Activated CD8-positive, alpha-beta T cell treated with anti-CD3 and anti-CD28 coated beads, Interleukin-2, amount 10 ng/mL, durations not matched to agents 7 days and 5 days (primary cell): ENCODE results near the gene ZCRB1. TPM values are rescaled to one million over a fixed set of nuclear protein-coding genes. Genes with fewer than 3 reads are reported as not detected.

Experiments
- ATAC-seq: fragments of 150-1000 bp; cut with Tn5 transposase; one replicate; pipeline ENCODE4 v1.10.0; 2021; ENCODE audit warnings: moderate library complexity
- CTCF ChIA-PET: fragments of 350-600 bp; sonication (Branson Sonifier 250); formaldehyde crosslinking; loops from one replicate; lab custom pipeline; 2021; ENCODE audit warnings: antibody characterized with exemption; lab: Charles Lee
- POLR2A ChIA-PET: fragments of 350-600 bp; sonication (Branson Sonifier 250); formaldehyde crosslinking; loops from one replicate; lab custom pipeline; 2021; ENCODE audit warnings: antibody characterized with exemption; lab: Charles Lee
- DNase-seq: peaks from one replicate; pipeline ENCODE4 v3.0.0-alpha.2; 2020
- H3K27ac Mint-ChIP-seq: one replicate; pipeline ENCODE4 v1.8.0; 2021; ENCODE audit warnings: mild to moderate bottlenecking, mixed read lengths
- H3K27me3 Mint-ChIP-seq: one replicate; pipeline ENCODE4 v1.8.0; 2021; ENCODE audit warnings: low read depth, mixed read lengths
- H3K36me3 Mint-ChIP-seq: one replicate; pipeline ENCODE4 v1.8.0; 2021; ENCODE audit warnings: low read depth, mixed read lengths
- H3K4me1 Mint-ChIP-seq: one replicate; pipeline ENCODE4 v1.8.0; 2021; ENCODE audit warnings: low read depth, mixed read lengths
- H3K4me3 Mint-ChIP-seq: one replicate; pipeline ENCODE4 v1.8.0; 2021; ENCODE audit warnings: mild to moderate bottlenecking, mixed read lengths
- H3K9me3 Mint-ChIP-seq: one replicate; pipeline ENCODE4 v1.8.0; 2022; ENCODE audit warnings: mixed read lengths; ENCODE audit not compliant: insufficient read depth
- total RNA-seq, 2 experiments: library from RNA; stranded (reverse); gene quantifications; one replicate each; pipeline ENCODE4 v1.2.3, GENCODE V29; 2021

Gene ZCRB1
- total RNA-seq, 2 experiments from 2014 or later, result 46.6 to 51.1 TPM

DNA sequence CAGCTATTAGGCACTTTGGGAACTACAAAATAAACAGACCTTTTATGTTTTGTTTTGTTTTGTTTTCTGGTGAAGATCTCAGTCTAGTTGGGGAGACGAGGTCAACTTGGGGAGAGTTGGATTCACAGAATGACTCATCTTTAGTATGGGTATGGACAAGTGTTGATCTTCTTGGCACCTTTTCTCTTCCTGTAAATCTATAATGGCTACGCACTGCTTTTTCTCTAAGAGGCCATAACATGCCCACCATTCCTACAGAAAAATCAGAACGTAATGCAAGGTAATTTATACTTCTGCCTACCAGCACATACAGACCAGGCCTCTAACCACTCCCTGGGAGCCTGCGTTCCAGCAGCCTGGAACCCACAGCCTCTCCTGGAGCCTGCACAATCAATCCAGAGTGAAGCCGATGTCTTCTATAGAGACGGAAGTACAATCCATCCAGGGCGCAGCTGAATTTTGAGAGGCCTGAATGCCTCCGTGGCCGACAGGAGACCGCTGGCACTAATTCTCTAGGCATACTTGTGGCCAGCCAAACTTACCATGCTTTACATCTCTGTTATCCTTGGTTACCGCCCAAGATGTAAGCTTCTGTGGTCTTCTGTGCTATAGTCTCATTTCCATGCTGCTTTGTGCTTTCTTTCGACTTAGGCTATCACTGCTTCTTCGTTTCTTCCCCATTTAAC, 790 bp upstream of the ZCRB1 start:
- peak; percentile 37 for DNase-seq
- POLR2A ChIA-PET, result interaction anchor here (0.6 to 1.4 kb wide), 4 partner anchors 15 to 186 kb away, joined by 3 to 4 read pairs (median 4); no protein-coding TSS in a partner anchor

GRCh38 chr12:42325326-42325652, 605 bp downstream of the ZCRB1 start:
- H3K27ac Mint-ChIP-seq, result peak overlapping the region; percentile 93
- DNase-seq (no peak), ATAC-seq (no peak)
- H3K27me3 Mint-ChIP-seq, result no peaks in the 10 kb centered on the region
- peak overlapping the region; percentile 98 for H3K4me3 Mint-ChIP-seq
- H3K36me3 Mint-ChIP-seq, result peaks cover 26% of the 10 kb centered on the region
- H3K9me3 Mint-ChIP-seq, result no peaks in the 10 kb centered on the region
- CTCF ChIA-PET, result interaction anchor here (0.8 to 3.4 kb wide), 3 partner anchors 27 to 47 kb away, joined by 3 to 13 read pairs (median 5); no protein-coding TSS in a partner anchor
- H3K4me1 Mint-ChIP-seq, result peaks cover 38% of the 10 kb centered on the region
- POLR2A ChIA-PET, result interaction anchor here (0.6 to 1.4 kb wide), 2 partner anchors 16 to 21 kb away, joined by 3 to 4 read pairs; no protein-coding TSS in a partner anchor

More for the DNA sequence above, 790 bp upstream of the ZCRB1 start:
- H3K9me3 Mint-ChIP-seq, result no peaks in the 10 kb centered on the region
- CTCF ChIA-PET, result interaction anchor here (3.4 kb wide), 1 partner anchor 45 kb away, joined by 13 read pairs; no protein-coding TSS in a partner anchor
- peak; percentile 33 for ATAC-seq
- H3K27ac Mint-ChIP-seq, result peak overlapping the region; percentile 93
- peaks cover 22% of the 10 kb centered on the region for H3K36me3 Mint-ChIP-seq
- peaks cover 47% of the 10 kb centered on the region for H3K4me1 Mint-ChIP-seq
- H3K4me3 Mint-ChIP-seq, result peak overlapping the region; percentile 98
- no peaks in the 10 kb centered on the region for H3K27me3 Mint-ChIP-seq

GRCh38 chr12:42323856-42324255, 2.0 kb downstream of the ZCRB1 start:
- H3K4me1 Mint-ChIP-seq, result peaks cover 29% of the 10 kb centered on the region

GRCh38 chr12:42322567-42322966, 3.3 kb downstream of the ZCRB1 start:
- CTCF ChIA-PET, result interaction anchor here (0.9 to 1.3 kb wide), 2 partner anchors 9 to 26 kb away, joined by 3 read pairs; no protein-coding TSS in a partner anchor

More at GRCh38 chr12:42323856-42324255, 2.0 kb downstream of the ZCRB1 start:
- CTCF ChIA-PET, result interaction anchor here (1.1 kb wide), 1 partner anchor 93 kb away, joined by 3 read pairs; no protein-coding TSS in a partner anchor
- peaks cover 21% of the 10 kb centered on the region for H3K36me3 Mint-ChIP-seq
- DNase-seq, result no peak
- H3K27ac Mint-ChIP-seq, result no peak overlapping the region
- no peaks in the 10 kb centered on the region for H3K27me3 Mint-ChIP-seq
- H3K9me3 Mint-ChIP-seq, result no peaks in the 10 kb centered on the region
- POLR2A ChIA-PET, result no interaction called here
- H3K4me3 Mint-ChIP-seq, result no peak overlapping the region
- ATAC-seq, result no peak

DNA sequence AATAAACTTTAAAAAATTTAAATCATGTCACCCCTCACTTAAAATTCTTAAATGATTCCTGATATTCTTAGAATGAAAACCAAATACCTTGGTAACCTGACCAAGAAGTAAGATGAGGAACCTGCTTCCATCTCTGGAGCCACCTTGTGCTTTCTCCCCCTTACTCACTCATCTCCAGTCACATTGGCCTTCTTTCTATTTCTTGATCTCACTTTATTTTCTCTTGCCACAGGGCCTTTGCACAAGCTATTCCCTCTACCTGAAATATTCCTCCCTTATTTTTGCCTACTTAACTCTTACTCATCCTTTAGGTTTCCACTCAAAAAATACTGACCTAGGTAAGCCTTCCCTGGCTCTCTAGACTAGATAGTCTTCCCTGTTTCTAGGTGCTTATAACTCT, 5.1 kb downstream of the ZCRB1 start:
- DNase-seq (no peak), ATAC-seq (no peak)
- POLR2A ChIA-PET, result no interaction called here
- Mint-ChIP-seq H3K27ac (no peak overlapping the region), H3K4me1 (peaks cover 14% of the 10 kb centered on the region), H3K36me3 (peaks cover 17% of the 10 kb centered on the region), H3K9me3 (no peaks in the 10 kb centered on the region), H3K27me3 (no peaks in the 10 kb centered on the region), H3K4me3 (no peak overlapping the region)
- CTCF ChIA-PET, result no interaction called here

More at GRCh38 chr12:42322567-42322966, 3.3 kb downstream of the ZCRB1 start:
- Mint-ChIP-seq H3K4me1 (peaks cover 22% of the 10 kb centered on the region), H3K9me3 (no peaks in the 10 kb centered on the region), H3K4me3 (no peak overlapping the region), H3K36me3 (peaks cover 17% of the 10 kb centered on the region), H3K27me3 (no peaks in the 10 kb centered on the region), H3K27ac (no peak overlapping the region)
- ATAC-seq (no peak), DNase-seq (no peak)
- POLR2A ChIA-PET, result no interaction called here

DNA sequence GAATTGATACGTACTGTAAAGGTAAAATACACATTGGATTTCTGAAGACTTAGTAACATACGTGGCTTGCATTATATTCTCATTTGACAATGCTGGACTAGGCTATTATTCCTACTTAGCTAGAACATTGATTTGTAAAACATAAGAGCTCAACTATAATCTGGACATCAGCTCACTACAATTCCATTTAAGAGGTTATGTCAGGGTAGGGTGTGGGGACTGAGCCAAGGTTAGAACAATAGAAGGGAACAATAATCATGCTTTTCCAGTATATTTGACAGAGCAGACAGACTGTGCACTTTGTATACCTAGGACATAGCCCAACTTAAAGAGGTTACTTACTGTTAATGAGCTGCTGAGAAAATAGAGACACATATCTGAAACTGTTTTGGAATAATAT, 10.8 kb downstream of the ZCRB1 start:
- H3K27ac Mint-ChIP-seq, result no peak overlapping the region
- ChIA-PET POLR2A (no interaction called here), CTCF (no interaction called here)
- peaks cover 13% of the 10 kb centered on the region for H3K36me3 Mint-ChIP-seq
- no peak overlapping the region for H3K4me3 Mint-ChIP-seq
- DNase-seq, result no peak
- ATAC-seq, result no peak
- no peaks in the 10 kb centered on the region for H3K9me3 Mint-ChIP-seq
- no peaks in the 10 kb centered on the region for H3K4me1 Mint-ChIP-seq
- no peaks in the 10 kb centered on the region for H3K27me3 Mint-ChIP-seq

- H3K27ac Mint-ChIP-seq, result no peak overlapping the region
- H3K4me3 Mint-ChIP-seq, result no peak overlapping the region
- H3K9me3 Mint-ChIP-seq, result no peaks in the 10 kb centered on the region
- no peak for ATAC-seq
- no peaks in the 10 kb centered on the region for H3K4me1 Mint-ChIP-seq
- no peaks in the 10 kb centered on the region for H3K27me3 Mint-ChIP-seq
- CTCF ChIA-PET, result no interaction called here
- peaks cover 9% of the 10 kb centered on the region for H3K36me3 Mint-ChIP-seq
- DNase-seq, result no peak
- POLR2A ChIA-PET, result no interaction called here
These were observed 15.9 kb downstream of the ZCRB1 start for GRCh38 chr12:42309996-42310395.

GRCh38 chr12:42308390-42308789, 17.5 kb downstream of the ZCRB1 start:
- Mint-ChIP-seq H3K27ac (no peak overlapping the region), H3K4me3 (no peak overlapping the region), H3K4me1 (no peaks in the 10 kb centered on the region), H3K27me3 (no peaks in the 10 kb centered on the region), H3K36me3 (peaks cover 5% of the 10 kb centered on the region), H3K9me3 (no peaks in the 10 kb centered on the region)
- ChIA-PET CTCF (no interaction called here), POLR2A (no interaction called here)
- DNase-seq, result no peak
- no peak for ATAC-seq

- H3K36me3 Mint-ChIP-seq, result no peaks in the 10 kb centered on the region
- DNase-seq (no peak), ATAC-seq (no peak)
- ChIA-PET POLR2A (no interaction called here), CTCF (no interaction called here)
- H3K4me3 Mint-ChIP-seq, result no peak overlapping the region
- no peaks in the 10 kb centered on the region for H3K9me3 Mint-ChIP-seq
- no peaks in the 10 kb centered on the region for H3K4me1 Mint-ChIP-seq
- H3K27ac Mint-ChIP-seq, result no peak overlapping the region
- no peaks in the 10 kb centered on the region for H3K27me3 Mint-ChIP-seq
These were observed 19.6 kb downstream of the ZCRB1 start for GRCh38 chr12:42306297-42306696.

DNA sequence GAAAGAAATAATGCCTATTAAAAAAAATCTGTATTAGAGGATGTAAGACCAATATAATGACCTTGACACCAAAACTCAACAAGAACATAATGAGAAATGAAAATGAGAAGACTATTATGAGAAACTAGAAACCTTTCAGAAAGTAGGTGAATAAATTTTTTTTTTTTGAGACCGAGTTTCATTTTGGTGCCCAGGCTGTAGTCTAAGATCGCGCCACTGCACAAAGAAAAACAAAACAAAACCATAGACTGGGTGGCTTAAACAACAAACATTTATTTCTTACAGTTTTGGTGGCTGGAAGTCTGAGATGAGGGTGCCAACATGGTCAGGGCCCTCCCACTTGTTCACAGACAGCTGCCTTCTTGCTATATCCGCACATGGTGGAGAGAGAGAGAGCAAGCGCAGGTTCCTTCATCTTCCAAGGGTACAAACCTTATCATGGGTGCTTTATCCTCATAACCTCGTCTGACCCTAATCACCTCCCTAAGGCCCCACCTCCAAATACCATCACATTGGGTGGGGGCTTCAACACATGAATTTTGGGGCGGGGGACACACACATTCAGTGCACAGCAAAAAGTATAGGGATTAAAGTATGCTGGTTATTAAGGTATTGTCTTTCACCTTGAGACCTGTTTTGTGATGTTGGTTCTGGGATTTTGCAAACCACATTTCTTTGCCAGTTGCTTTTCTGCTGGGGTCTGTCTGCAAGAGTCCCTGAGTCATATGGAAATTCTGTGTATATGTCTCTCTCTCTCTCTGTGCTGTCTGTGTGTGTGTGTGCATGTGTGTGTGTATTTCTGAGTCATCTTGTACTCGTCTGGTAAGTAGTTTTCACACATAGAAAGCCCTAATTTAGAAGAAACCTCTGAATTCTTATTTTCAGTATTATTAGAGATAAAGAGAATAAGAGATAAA, 26.2 kb downstream of the ZCRB1 start:
- peak; percentile 47 for DNase-seq
- H3K9me3 Mint-ChIP-seq, result no peaks in the 10 kb centered on the region
- POLR2A ChIA-PET, result no interaction called here
- no peaks in the 10 kb centered on the region for H3K36me3 Mint-ChIP-seq
- H3K27me3 Mint-ChIP-seq, result no peaks in the 10 kb centered on the region
- ATAC-seq, result peak; percentile 55
- H3K4me1 Mint-ChIP-seq, result peaks cover 6% of the 10 kb centered on the region
- H3K4me3 Mint-ChIP-seq, result no peak overlapping the region
- CTCF ChIA-PET, result interaction anchor here (0.7 to 1.9 kb wide), 3 partner anchors 26 to 128 kb away, joined by 3 to 6 read pairs (median 5); partner anchors contain the start of genes PPHLN1 and ZCRB1
- no peak overlapping the region for H3K27ac Mint-ChIP-seq

GRCh38 chr12:42298887-42299286, 27.0 kb downstream of the ZCRB1 start:
- no peak overlapping the region for H3K27ac Mint-ChIP-seq
- ChIA-PET POLR2A (no interaction called here), CTCF (interaction anchor here (0.7 to 1.9 kb wide), 5 partner anchors 17 to 128 kb away, joined by 3 to 6 read pairs (median 5); partner anchors contain the start of genes PPHLN1 and ZCRB1)
- H3K4me1 Mint-ChIP-seq, result peaks cover 6% of the 10 kb centered on the region
- H3K9me3 Mint-ChIP-seq, result no peaks in the 10 kb centered on the region
- no peaks in the 10 kb centered on the region for H3K36me3 Mint-ChIP-seq
- no peak overlapping the region for H3K4me3 Mint-ChIP-seq
- H3K27me3 Mint-ChIP-seq, result no peaks in the 10 kb centered on the region
- no peak for ATAC-seq
- no peak for DNase-seq
